PFSK-1 (cell line): ENCODE results near the gene SPINDOC.

Experiments used
- POLR2AphosphoS5 ChIP-seq: IDR thresholded peaks from 2 replicates; pipeline ENCODE4 v1.6.1; 2012; ENCODE audit warnings: low read depth, mild to moderate bottlenecking, control low read depth, low read length, moderate library complexity
- REST ChIP-seq, 2 experiments: IDR thresholded peaks; 2 replicates each; pipeline versions ENCODE4 v1.6.1 to v1.8.0; 2011 to 2012; ENCODE audit warnings: low read depth in 2 of 2, low read length in 2 of 2, control low read depth in 1 of 2, inconsistent platforms in 1 of 2, mild to moderate bottlenecking in 1 of 2, moderate library complexity in 1 of 2; ENCODE audit not compliant: insufficient read depth in 1 of 2
- SIN3A ChIP-seq: IDR thresholded peaks from 2 replicates; pipeline ENCODE4 v1.6.1; 2012; ENCODE audit warnings: mild to moderate bottlenecking, low read length, moderate library complexity, borderline replicate concordance; ENCODE audit not compliant: insufficient read depth
- TAF1 ChIP-seq: IDR thresholded peaks from 2 replicates; pipeline ENCODE4 v1.6.1; 2012; ENCODE audit warnings: low read length, control low read depth, borderline replicate concordance; ENCODE audit not compliant: insufficient read depth

GRCh38 chr11:63845911-63846310 lies 32.7 kb downstream of the SPINDOC start:
- TF ChIP-seq TAF1, result no peak
- no peak for TF ChIP-seq REST (IDR thresholded peaks at IDR 0.05; ENCODE audit: insufficient read depth in 1 of 2, low read depth in 2 of 2, low read length in 2 of 2)
- TF ChIP-seq POLR2AphosphoS5, result no peak
- no peak for TF ChIP-seq SIN3A
